Activated CD8-positive, alpha-beta memory T cell treated with anti-CD3 and anti-CD28 coated beads, Interleukin-2, amount 50 U/mL, for 24 hours (primary cell): ENCODE results near the gene FYN.
A peak's percentile ranks its signal among the peaks of the same experiment; 100 is the strongest.

Experiments
- DNase-seq: peaks from one replicate; pipeline ENCODE4 v3.0.0-alpha.2; 2020; ENCODE audit errors: extremely low read depth

Gene FYN

DNA sequence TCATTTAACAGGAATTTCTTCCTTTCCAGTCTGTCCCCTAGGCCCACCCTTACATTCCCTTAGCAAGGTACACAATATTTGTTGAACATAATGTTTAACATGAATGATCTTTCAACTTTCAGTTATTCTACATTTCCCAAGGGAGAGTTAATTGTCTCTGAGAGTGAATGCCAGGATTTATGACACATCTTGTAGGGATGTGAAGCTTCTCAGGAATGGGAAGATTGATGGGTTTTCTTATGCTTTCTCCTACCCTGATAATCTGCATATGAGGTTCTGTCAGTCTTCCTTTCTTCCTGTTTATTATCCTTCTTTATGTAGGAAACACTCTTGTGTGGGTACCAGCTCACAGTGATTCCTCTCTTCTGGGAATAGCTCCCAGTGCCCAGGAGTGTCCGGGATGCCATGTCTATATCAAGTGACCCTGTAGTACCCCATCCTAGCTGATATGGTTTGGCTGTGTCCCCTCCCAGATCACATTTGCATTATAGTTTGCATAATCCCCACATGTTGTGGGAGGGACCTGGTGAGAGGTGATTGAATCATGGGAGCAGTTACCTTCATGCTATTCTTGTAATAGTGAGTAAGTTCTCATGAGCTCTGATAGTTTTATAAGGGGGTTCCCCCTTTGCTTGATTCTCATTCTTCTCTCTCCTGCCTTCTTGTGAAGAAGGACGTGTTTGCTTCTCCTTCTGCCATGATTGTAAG is 7.1 kb upstream of the FYN start:
- no peak for DNase-seq

- no peak for DNase-seq
Measured at GRCh38 chr6:111875741-111876140, 2.5 kb upstream of the FYN start.

DNA sequence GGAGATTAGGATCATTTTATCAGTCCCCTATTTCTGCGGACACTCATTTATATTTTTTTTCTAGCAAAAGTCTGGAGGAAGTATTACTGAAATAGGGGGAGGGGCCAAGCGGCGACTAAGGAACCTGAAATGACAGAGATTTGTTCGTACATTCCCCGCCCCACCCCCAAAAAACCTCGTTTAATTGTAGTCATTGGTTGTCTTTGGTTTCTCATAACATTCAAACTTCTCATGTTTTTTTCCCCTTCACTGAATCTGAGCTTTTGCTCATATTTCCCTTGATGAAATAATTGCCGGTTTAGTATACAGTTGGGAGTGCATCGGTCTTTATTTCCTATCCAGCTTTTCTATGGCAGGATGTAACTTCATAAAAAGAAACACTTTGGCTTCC is 768 bp upstream of the FYN start:
- peak; percentile 47 for DNase-seq

- no peak for DNase-seq
Measured at GRCh38 chr6:111872401-111873177, 663 bp downstream of the FYN start.

DNA sequence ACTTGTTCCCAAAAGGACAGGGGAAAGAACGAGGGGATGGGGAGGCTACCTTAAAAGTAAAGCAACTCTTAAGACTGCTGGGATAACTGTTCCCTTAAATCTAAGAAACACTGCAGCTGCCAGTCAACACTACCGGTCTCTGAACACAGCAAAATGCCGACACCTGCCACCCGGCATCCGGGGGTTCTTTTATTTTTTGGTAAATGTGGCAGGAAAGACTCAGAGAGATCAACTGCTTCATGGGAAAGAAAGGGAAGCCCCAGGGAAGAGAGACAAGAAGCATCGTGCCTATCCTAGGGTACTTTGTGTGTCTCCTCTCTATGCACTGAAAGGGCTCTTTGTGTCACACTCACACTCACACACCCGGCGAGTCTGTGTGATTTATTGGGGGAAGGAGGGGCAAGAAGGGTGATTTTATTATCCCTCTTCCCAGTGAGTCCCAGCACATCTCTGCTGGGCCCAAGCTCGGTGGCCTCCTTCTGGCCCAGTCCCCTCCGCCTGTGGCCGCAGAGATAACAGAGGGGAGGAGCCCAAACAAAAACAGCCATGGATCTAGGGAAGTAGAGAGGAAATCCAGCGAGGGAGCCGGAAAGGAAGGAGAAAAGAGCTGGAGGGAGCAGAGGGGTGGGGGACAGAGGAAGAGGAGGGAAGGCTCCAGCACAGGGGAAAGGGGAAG is 1.4 kb downstream of the FYN start:
- no peak for DNase-seq

GRCh38 chr6:111871207-111871606 is 2.0 kb downstream of the FYN start:
- no peak for DNase-seq

GRCh38 chr6:111870742-111871064 is 2.5 kb downstream of the FYN start:
- no peak for DNase-seq

DNA sequence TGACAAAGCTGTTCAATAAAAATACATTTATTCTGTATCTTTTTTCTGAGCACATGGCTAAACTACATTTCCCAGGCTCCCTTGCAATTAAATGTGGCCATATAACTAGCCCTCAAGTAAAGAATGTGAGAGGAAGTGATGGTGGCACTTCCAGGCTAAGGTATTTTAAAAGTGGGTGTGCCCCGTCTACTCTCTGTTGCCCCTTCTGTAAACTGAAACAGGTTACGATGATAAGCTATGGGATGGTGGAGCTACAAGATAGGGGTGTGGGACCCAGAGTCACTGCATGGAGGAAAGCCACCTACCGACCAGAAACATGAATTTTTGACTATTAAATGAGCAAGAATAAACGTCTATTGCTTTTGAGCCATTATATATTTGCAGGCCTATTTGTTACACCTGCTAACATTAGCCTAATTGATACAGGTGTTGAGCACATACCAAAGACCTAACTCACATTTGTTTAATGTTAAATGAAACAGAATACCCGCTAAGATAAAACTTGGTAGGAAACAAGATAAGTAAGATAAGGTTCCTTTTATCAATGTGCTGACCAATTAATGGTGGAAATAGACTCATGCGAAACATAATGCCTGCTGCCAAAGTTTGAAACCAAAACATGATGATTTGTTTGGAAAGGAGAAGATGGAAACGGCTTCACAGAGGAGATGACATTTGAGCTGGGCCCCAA is 3.1 kb downstream of the FYN start:
- DNase-seq: no peak

GRCh38 chr6:111866857-111867256 is 6.4 kb downstream of the FYN start:
- no peak for DNase-seq

DNA sequence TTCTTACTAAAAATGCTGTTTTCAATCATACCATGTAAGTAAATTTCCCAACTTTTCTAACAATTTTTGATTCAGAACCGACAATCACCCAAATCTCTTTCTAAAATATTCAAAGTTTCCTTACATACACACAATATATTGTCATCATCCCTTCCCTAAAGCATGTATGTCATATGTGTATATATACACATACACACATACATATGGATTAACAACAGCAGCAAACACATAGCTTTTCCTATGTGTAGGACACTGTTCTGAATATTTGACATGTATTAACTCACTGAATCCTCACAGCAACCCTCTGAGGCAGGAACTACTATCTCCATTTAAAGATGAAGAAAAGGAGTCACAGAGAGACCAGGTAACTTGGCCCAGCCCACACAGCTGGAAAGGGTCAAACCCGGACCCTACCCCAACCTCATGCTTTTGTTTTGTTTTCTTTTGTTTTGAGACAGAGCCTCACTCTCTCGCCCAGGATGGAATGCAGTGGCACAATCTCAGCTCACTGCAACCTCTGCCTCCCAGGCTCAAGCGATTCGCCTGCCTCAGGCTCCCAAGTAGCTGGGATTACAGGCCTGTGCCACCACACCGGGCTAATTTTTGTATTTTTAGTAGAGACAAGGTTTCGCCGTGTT is 7.2 kb downstream of the FYN start:
- DNase-seq: no peak

DNA sequence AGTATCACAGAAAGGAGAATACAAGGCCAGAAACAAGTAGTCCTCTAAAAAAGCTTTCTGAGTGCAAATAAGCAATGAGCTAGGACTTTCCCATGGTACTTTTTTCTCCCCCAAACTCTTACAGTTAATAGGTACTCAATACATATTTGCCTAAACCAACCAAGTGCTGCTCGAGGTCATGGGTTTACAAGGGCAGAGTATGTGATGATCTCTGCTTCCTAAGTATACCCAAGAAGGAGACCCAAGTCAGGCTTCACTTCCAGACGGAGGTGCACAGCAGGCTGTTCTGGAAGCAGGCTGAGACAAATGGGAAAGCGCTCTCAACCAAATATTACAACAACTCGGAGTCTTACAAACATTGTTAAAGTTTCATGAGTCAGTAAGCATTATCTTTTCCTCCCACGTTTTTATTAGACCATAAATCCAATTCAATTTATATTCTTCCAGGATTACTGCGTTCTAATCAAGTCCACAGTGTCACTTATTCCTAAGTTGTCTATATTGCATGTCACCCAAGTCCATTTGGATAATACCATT is 8.1 kb downstream of the FYN start:
- DNase-seq: no peak

- no peak for DNase-seq
Measured at GRCh38 chr6:111864138-111865048, 8.9 kb downstream of the FYN start.

DNA sequence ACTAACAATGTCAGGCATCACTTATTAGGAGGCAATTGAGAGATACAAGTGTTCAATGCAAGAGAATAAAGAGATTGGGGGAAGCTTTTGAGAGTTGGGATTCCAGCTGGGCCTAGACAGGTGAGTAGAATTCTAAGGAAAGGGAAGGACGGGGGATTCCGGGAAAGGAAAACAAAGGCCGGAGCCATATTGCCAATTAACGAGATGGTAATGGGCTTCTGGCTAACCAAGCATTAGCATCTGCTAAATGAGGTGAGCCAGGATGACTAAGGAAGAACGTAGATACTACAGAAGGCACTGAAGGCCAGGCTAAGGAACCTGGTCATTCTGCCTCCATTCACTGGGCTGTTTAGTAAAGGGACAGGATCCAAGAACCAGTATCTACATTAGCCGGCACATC is 10.5 kb downstream of the FYN start:
- DNase-seq: no peak

GRCh38 chr6:111862314-111862713 is 10.9 kb downstream of the FYN start:
- DNase-seq: no peak

GRCh38 chr6:111861431-111861885 is 11.8 kb downstream of the FYN start:
- no peak for DNase-seq

- DNase-seq: no peak
Measured at GRCh38 chr6:111858347-111858746, 14.9 kb downstream of the FYN start.

DNA sequence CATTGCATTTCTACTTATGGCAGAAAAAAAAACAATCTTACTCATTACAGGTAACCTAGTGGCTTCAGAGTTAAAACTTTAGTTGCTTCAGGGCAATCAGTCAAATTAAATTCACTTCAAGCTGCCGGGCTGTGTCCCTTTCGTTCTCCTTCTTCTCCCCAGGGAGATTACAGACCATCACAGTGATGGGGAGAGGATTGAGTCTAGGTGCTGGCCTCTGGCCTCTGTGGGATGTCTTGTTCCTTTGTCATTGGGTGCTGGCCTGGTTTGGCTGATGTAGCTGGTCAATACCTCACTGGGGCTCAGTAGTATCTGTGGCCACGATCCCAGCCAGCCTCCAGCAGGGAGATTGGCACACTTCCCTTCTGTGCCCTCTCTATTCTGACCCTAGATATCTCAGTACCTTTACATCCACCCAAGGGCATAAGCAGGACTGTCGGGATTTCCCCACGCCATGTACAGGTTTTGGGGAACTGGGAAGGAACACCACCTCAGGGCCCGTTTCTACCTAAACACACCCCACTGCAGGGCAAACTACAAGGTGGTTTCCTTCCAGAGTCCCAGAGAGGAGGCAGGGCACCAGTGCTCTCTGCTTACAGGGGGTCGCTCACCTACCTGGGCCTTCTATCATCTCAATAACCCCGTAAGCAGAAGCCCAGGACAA is 15.4 kb downstream of the FYN start:
- DNase-seq: no peak

- DNase-seq: no peak
Measured at GRCh38 chr6:111855753-111856152, 17.5 kb downstream of the FYN start.

DNA sequence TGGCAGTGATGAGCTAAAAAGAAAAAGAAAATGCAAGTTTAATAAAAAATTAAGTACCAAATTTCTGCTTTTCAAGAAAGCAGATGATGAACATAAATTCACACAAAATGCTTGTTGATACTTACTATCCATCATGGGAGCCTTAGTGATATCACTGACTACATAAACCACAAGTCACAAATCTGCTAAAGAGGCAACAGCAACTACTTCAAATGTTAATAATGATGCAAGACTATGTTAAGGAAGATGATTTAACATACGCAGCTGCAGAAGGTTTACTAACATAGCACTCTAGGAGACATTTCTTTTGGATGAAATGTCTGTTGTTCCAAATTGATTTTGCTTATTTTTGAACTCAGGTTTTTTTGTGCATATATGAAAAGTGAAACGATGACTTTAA is 18.6 kb downstream of the FYN start:
- DNase-seq: no peak

DNA sequence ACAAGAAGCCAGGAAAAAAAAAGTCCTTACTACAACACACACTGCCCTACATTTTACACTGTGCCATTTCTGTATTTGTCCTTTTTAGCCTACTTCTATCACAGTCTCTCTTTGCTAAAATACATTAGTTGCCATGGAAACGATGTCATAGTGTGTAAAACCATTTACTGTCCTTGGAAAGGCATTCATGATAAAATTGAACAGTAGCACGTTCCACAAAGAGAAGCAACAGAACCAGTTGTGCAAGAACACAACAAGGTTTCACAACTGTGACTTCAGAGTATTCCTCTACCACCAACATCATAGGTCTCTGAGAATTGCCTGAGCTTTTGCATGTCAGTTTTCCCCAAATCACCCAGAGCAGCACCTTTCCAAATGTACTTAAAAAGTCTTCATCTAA is 20.5 kb downstream of the FYN start:
- DNase-seq: no peak
